Neural cell (in vitro differentiated cells): ENCODE data around the gene ECT2L. TPM values are rescaled to one million over a fixed set of nuclear protein-coding genes. Genes with fewer than 3 reads are reported as not detected.

ENCODE experiments used
- H2AFZ ChIP-seq: fragments of 200-600, 300-800 bp; sonication (generic), shearing (Covaris generic); 2 replicates; pipeline ENCODE4 v1.6.0; 2014; ENCODE audit warnings: low read depth, mild to moderate bottlenecking, antibody characterized with exemption, low read length, moderate library complexity
- H3F3A ChIP-seq: fragments of 200-600 bp; shearing (Covaris generic); 2 replicates; pipeline ENCODE4 v1.6.1; 2016; ENCODE audit warnings: mild to moderate bottlenecking, moderate library complexity, mixed read lengths, antibody characterized with exemption, low read length; ENCODE audit not compliant: insufficient read depth, poor library complexity, severe bottlenecking
- H3K27ac ChIP-seq: fragments of 200-600, 300-800 bp; sonication (generic), shearing (Covaris generic); 2 replicates; pipeline ENCODE4 v1.5.1; 2014; ENCODE audit warnings: mild to moderate bottlenecking, low read length, moderate library complexity
- H3K27me3 ChIP-seq: fragments of 300-800, 200-600 bp; sonication (generic), shearing (Covaris generic); 2 replicates; pipeline ENCODE4 v1.6.0; 2014; ENCODE audit warnings: mild to moderate bottlenecking, low read depth, low read length, moderate library complexity; ENCODE audit not compliant: insufficient read depth
- H3K36me3 ChIP-seq: fragments of 300-800, 200-600 bp; sonication (generic), shearing (Covaris generic); 2 replicates; pipeline ENCODE4 v1.5.1; 2014; ENCODE audit warnings: mild to moderate bottlenecking, antibody characterized with exemption, low read length, moderate library complexity; ENCODE audit not compliant: insufficient read depth
- H3K4me2 ChIP-seq: fragments of 300-800, 200-600 bp; sonication (generic), shearing (Covaris generic); 2 replicates; pipeline ENCODE4 v1.6.0; 2014; ENCODE audit warnings: mild to moderate bottlenecking, low read length
- H3K4me3 ChIP-seq: fragments of 300-800, 200-600 bp; sonication (generic), shearing (Covaris generic); 2 replicates; pipeline ENCODE4 v1.5.1; 2014; ENCODE audit warnings: mild to moderate bottlenecking, low read length, moderate library complexity
- H3K79me2 ChIP-seq: fragments of 200-600 bp; shearing (Covaris generic); replicated peaks from 2 replicates; pipeline ENCODE4 v1.6.0; 2014; ENCODE audit warnings: mild to moderate bottlenecking, low read length, moderate library complexity; ENCODE audit not compliant: insufficient read depth
- H3K9ac ChIP-seq: fragments of 300-800, 200-600 bp; sonication (generic), shearing (Covaris generic); 2 replicates; pipeline ENCODE4 v1.6.1; 2016; ENCODE audit warnings: mild to moderate bottlenecking, low read length, mixed read lengths
- H3K9me2 ChIP-seq: fragments of 200-600 bp; shearing (Covaris generic); 2 replicates; pipeline ENCODE4 v1.6.1; 2016; ENCODE audit warnings: mild to moderate bottlenecking, low read length, mixed read lengths; ENCODE audit not compliant: insufficient read depth
- H3K9me3 ChIP-seq: fragments of 200-600, 300-800 bp; sonication (generic), shearing (Covaris generic); 2 replicates; pipeline ENCODE4 v1.6.1; 2016; ENCODE audit warnings: mild to moderate bottlenecking, mixed run types, low read length, moderate library complexity, mixed read lengths
- H4K20me1 ChIP-seq: fragments of 200-600 bp; shearing (Covaris generic); 2 replicates; pipeline ENCODE4 v1.6.1; 2016; ENCODE audit warnings: mild to moderate bottlenecking, mixed run types; ENCODE audit not compliant: insufficient read depth
- CTCF ChIP-seq: fragments of 450-650 bp; IDR thresholded peaks from 2 replicates; pipeline ENCODE4 v1.5.1; 2014; ENCODE audit warnings: antibody characterized with exemption, mild to moderate bottlenecking, moderate library complexity; ENCODE audit not compliant: poor library complexity, severe bottlenecking
- EP300 ChIP-seq: fragments of 450-650 bp; conservative IDR thresholded peaks from 2 replicates; pipeline ENCODE4 v1.6.1; 2014; ENCODE audit warnings: antibody characterized with exemption, mild to moderate bottlenecking, moderate library complexity; ENCODE audit not compliant: poor library complexity, severe bottlenecking
- EZH2 ChIP-seq: fragments of 200-600, 300-800 bp; shearing (Covaris generic), sonication (generic); IDR thresholded peaks from 2 replicates; pipeline ENCODE4 v1.6.1; 2014; ENCODE audit warnings: antibody characterized with exemption, low read length, borderline replicate concordance, mild to moderate bottlenecking; ENCODE audit not compliant: insufficient read depth, poor library complexity, severe bottlenecking
- MXI1 ChIP-seq: fragments of 450-650 bp; conservative IDR thresholded peaks from 2 replicates; pipeline ENCODE4 v1.6.1; 2014; ENCODE audit warnings: antibody characterized with exemption, mild to moderate bottlenecking; ENCODE audit not compliant: poor library complexity, severe bottlenecking
- POLR2AphosphoS5 ChIP-seq: IDR thresholded peaks from 2 replicates; pipeline ENCODE4 v1.6.1; 2012
- RAD21 ChIP-seq: fragments of 450-650 bp; conservative IDR thresholded peaks from 2 replicates; pipeline ENCODE4 v1.6.1; 2014; ENCODE audit warnings: antibody characterized with exemption, mild to moderate bottlenecking, moderate library complexity
- REST ChIP-seq: IDR thresholded peaks from 2 replicates; pipeline ENCODE4 v1.6.1; 2012; ENCODE audit warnings: borderline replicate concordance
- SMC3 ChIP-seq: fragments of 450-650 bp; conservative IDR thresholded peaks from 2 replicates; pipeline ENCODE4 v1.6.1; 2014; ENCODE audit warnings: antibody characterized with exemption, mild to moderate bottlenecking, moderate library complexity; ENCODE audit not compliant: poor library complexity
- TAF1 ChIP-seq: IDR thresholded peaks from 2 replicates; pipeline ENCODE4 v1.6.1; 2012; ENCODE audit warnings: low read depth
- polyA plus RNA-seq: library from polyadenylated mRNA; depleted of rRNA; stranded (reverse); fragments of >200 nt; gene quantifications from 2 replicates; pipeline ENCODE4 v1.2.3, GENCODE V29; 2014

Gene ECT2L
- polyA plus RNA-seq, 1 donor from 2014 or later: not detected

GRCh38 chr6:138944412-138944811, 148.5 kb downstream of the ECT2L start:
- H3K27ac ChIP-seq: no peak overlapping the region
- H3K9me2 ChIP-seq: no peaks in the 10 kb centered on the region
- H4K20me1 ChIP-seq: no peaks in the 10 kb centered on the region
- no peaks in the 10 kb centered on the region for H3K9me3 ChIP-seq
- no peak overlapping the region for H3K4me2 ChIP-seq
- TF ChIP-seq RAD21 (no peak), TAF1 (no peak), SMC3 (no peak)
- no peak overlapping the region for H3K9ac ChIP-seq
- H3K36me3 ChIP-seq: no peaks in the 10 kb centered on the region
- no peaks in the 10 kb centered on the region for H3K27me3 ChIP-seq
- peaks cover 12% of the 10 kb centered on the region for H3K79me2 ChIP-seq
- H2AFZ ChIP-seq: no peak overlapping the region
- H3F3A ChIP-seq: no peaks in the 10 kb centered on the region
- H3K4me3 ChIP-seq: no peak overlapping the region

GRCh38 chr6:138945354-138945753, 149.5 kb downstream of the ECT2L start:
- H3F3A ChIP-seq: no peaks in the 10 kb centered on the region
- no peak overlapping the region for H3K4me2 ChIP-seq
- H3K9me3 ChIP-seq: no peaks in the 10 kb centered on the region
- no peak overlapping the region for H3K9ac ChIP-seq
- no peaks in the 10 kb centered on the region for H3K36me3 ChIP-seq
- TF ChIP-seq RAD21: no peak
- TF ChIP-seq REST: no peak
- TF ChIP-seq MXI1: no peak
- no peak for TF ChIP-seq CTCF
- no peak for TF ChIP-seq SMC3
- no peak for TF ChIP-seq EZH2
- no peak for TF ChIP-seq TAF1
- TF ChIP-seq EP300: no peak
- TF ChIP-seq POLR2AphosphoS5: no peak
- H4K20me1 ChIP-seq: no peaks in the 10 kb centered on the region
- H3K4me3 ChIP-seq: no peak overlapping the region
- H3K9me2 ChIP-seq: no peaks in the 10 kb centered on the region
- H3K27ac ChIP-seq: no peak overlapping the region
- no peaks in the 10 kb centered on the region for H3K27me3 ChIP-seq
- peaks cover 19% of the 10 kb centered on the region for H3K79me2 ChIP-seq
- no peak overlapping the region for H2AFZ ChIP-seq

- no peaks in the 10 kb centered on the region for H3K36me3 ChIP-seq
- H3K9me3 ChIP-seq: no peaks in the 10 kb centered on the region
- no peaks in the 10 kb centered on the region for H4K20me1 ChIP-seq
- no peak overlapping the region for H3K9ac ChIP-seq
- no peaks in the 10 kb centered on the region for H3F3A ChIP-seq
- H3K9me2 ChIP-seq: no peaks in the 10 kb centered on the region
- no peak overlapping the region for H3K4me2 ChIP-seq
- H3K27me3 ChIP-seq: no peaks in the 10 kb centered on the region
- peaks cover 23% of the 10 kb centered on the region for H3K79me2 ChIP-seq
- H3K4me3 ChIP-seq: no peak overlapping the region
- no peak overlapping the region for H3K27ac ChIP-seq
- H2AFZ ChIP-seq: no peak overlapping the region
- no peak for TF ChIP-seq REST
- TF ChIP-seq EP300: no peak
- TF ChIP-seq EZH2: no peak
- TF ChIP-seq MXI1: no peak
- TF ChIP-seq RAD21: no peak
- no peak for TF ChIP-seq CTCF
- TF ChIP-seq SMC3: no peak
- no peak for TF ChIP-seq TAF1
- TF ChIP-seq POLR2AphosphoS5: no peak
These were observed 152.1 kb downstream of the ECT2L start for GRCh38 chr6:138948004-138948403.
